Skeletal muscle satellite cell (primary cell): Measurements from ENCODE around the gene ZNF544.

Experiments
- H3K27me3 ChIP-seq: 2 replicates; pipeline ENCODE4 v1.7.0; 2013; ENCODE audit warnings: low read length; ENCODE audit not compliant: control insufficient read depth, insufficient read depth
- H3K36me3 ChIP-seq: 2 replicates; pipeline ENCODE4 v1.7.0; 2013; ENCODE audit warnings: mild to moderate bottlenecking, control low read depth, low read length; ENCODE audit not compliant: insufficient read depth
- H3K4me1 ChIP-seq: 2 replicates; pipeline ENCODE4 v1.7.0; 2013; ENCODE audit warnings: low read length; ENCODE audit not compliant: control insufficient read depth, insufficient read depth
- H3K4me2 ChIP-seq: 2 replicates; pipeline ENCODE4 v1.7.0; 2013; ENCODE audit warnings: mild to moderate bottlenecking, low read length
- H3K4me3 ChIP-seq: 2 replicates; pipeline ENCODE4 v1.7.0; 2013; ENCODE audit warnings: low read length
- H3K9ac ChIP-seq: 2 replicates; pipeline ENCODE4 v1.7.0; 2013; ENCODE audit warnings: mild to moderate bottlenecking, low read depth, low read length, moderate library complexity
- H3K9me3 ChIP-seq: replicated peaks from 2 replicates; pipeline ENCODE4 v1.7.0; 2013; ENCODE audit warnings: mild to moderate bottlenecking, control low read depth, low read length

The ZNF544 gene

DNA sequence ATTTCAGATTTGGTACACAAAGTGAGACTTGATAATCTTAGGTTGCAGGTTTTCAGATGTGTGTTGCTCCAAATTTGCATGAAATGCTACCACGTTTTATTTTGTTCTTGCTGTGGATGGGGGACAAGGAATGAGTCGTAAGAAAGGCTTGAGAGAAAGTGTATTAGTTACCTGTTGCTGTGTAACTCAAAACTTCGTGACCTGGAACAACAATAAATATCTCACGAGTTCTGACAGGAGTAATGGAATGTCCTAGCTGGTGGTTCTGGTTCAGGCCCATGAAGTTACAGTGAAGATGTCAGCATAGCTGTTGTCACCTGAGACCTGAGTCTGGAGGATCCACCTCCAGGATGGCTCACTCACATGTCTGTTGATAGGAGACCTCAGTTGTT, 51.2 kb downstream of the ZNF544 start:
- H3K4me1 ChIP-seq: peaks cover 6% of the 10 kb centered on the region
- peak overlapping the region; percentile 96 for H3K4me2 ChIP-seq
- no peaks in the 10 kb centered on the region for H3K27me3 ChIP-seq
- H3K4me3 ChIP-seq: peak overlapping the region; percentile 96
- H3K9me3 ChIP-seq: peaks cover 5% of the 10 kb centered on the region
- peak overlapping the region; percentile 98 for H3K9ac ChIP-seq
- peaks cover 30% of the 10 kb centered on the region for H3K36me3 ChIP-seq

DNA sequence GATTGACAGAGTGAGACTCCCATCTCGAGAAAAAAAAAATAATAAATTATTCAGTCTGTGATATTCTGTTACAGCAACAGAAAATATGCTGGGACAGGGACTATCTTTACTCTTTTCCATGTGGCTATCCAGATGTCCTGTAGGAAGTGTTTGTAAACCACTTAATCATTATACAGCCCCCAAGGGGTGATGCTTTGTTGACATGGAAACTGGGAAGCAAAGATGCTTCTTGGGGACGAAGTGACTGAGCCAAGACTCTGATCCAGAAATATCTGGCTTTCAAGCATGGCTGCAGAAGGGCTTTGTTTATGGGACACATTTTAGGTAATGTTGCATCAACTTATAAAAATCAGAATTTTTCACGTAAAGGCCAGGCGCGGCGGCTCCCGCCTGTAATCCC, 55.5 kb downstream of the ZNF544 start:
- no peak overlapping the region for H3K4me2 ChIP-seq
- H3K9ac ChIP-seq: no peak overlapping the region
- no peaks in the 10 kb centered on the region for H3K9me3 ChIP-seq
- H3K4me3 ChIP-seq: no peak overlapping the region
- H3K4me1 ChIP-seq: peaks cover 6% of the 10 kb centered on the region
- H3K27me3 ChIP-seq: no peaks in the 10 kb centered on the region
- peaks cover 50% of the 10 kb centered on the region for H3K36me3 ChIP-seq

GRCh38 chr19:58291943-58292342, 63.2 kb downstream of the ZNF544 start:
- no peak overlapping the region for H3K9ac ChIP-seq
- H3K4me2 ChIP-seq: no peak overlapping the region
- peaks cover 32% of the 10 kb centered on the region for H3K9me3 ChIP-seq
- H3K4me1 ChIP-seq: no peaks in the 10 kb centered on the region
- H3K27me3 ChIP-seq: no peaks in the 10 kb centered on the region
- no peak overlapping the region for H3K4me3 ChIP-seq
- peaks cover 84% of the 10 kb centered on the region for H3K36me3 ChIP-seq

- no peaks in the 10 kb centered on the region for H3K4me1 ChIP-seq
- no peaks in the 10 kb centered on the region for H3K27me3 ChIP-seq
- H3K36me3 ChIP-seq: peaks cover 69% of the 10 kb centered on the region
- peaks cover 34% of the 10 kb centered on the region for H3K9me3 ChIP-seq
- no peak overlapping the region for H3K4me2 ChIP-seq
- no peak overlapping the region for H3K4me3 ChIP-seq
- no peak overlapping the region for H3K9ac ChIP-seq
Measured at GRCh38 chr19:58294743-58295374, 66.1 kb downstream of the ZNF544 start.

DNA sequence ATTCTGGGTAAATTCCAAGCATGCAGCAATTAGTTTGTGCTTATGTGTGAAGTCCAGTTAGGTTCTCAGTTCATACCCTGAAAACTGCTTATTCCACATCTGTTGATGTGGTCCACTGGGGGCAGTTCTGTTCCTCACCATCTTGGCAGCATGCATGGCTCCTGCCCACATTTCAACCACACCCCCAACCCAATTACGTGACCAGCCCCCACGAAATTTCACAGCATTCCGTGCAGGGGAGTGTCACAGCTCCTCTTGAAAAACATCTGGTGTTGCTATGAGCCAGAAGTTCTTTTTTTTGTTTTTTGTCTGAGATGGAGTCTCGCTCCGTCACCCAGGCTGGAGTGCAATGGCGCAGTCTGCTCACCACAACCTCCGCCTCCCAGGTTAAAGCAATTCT, 67.4 kb downstream of the ZNF544 start:
- Histone ChIP-seq H3K4me2 (no peak overlapping the region), H3K9me3 (peaks cover 34% of the 10 kb centered on the region), H3K36me3 (peaks cover 72% of the 10 kb centered on the region), H3K4me3 (no peak overlapping the region), H3K9ac (no peak overlapping the region), H3K4me1 (no peaks in the 10 kb centered on the region), H3K27me3 (no peaks in the 10 kb centered on the region)

DNA sequence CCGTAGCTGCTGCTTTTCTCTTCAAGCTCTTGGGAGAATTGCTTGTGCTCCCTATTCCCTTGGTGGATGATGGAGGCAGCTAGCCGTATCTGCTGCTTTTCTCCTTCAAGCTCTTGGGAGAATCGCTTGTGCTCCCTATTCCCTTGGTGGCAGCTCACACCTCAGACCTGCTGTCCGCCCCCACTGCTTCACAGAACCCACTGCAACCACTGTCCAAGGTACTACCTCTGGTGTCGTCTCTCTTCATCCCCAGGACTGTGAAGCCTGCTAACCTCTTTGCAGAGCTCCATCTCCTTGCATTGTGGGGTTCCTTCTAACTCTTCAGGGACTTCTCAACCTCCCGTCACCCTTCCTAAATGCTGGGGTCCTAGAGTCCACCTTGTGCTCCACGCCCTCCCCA, 71.9 kb downstream of the ZNF544 start:
- Histone ChIP-seq H3K27me3 (no peaks in the 10 kb centered on the region), H3K4me2 (no peak overlapping the region), H3K4me1 (peaks cover 5% of the 10 kb centered on the region), H3K36me3 (peaks cover 32% of the 10 kb centered on the region), H3K4me3 (no peak overlapping the region), H3K9ac (no peak overlapping the region), H3K9me3 (peaks cover 2% of the 10 kb centered on the region)

GRCh38 chr19:58304255-58304654, 75.5 kb downstream of the ZNF544 start:
- H3K9ac ChIP-seq: peak overlapping the region; percentile 74
- peak overlapping the region; percentile 90 for H3K4me3 ChIP-seq
- H3K36me3 ChIP-seq: peaks cover 47% of the 10 kb centered on the region
- no peaks in the 10 kb centered on the region for H3K27me3 ChIP-seq
- peak overlapping the region; percentile 84 for H3K4me2 ChIP-seq
- H3K4me1 ChIP-seq: peaks cover 10% of the 10 kb centered on the region
- H3K9me3 ChIP-seq: no peaks in the 10 kb centered on the region

DNA sequence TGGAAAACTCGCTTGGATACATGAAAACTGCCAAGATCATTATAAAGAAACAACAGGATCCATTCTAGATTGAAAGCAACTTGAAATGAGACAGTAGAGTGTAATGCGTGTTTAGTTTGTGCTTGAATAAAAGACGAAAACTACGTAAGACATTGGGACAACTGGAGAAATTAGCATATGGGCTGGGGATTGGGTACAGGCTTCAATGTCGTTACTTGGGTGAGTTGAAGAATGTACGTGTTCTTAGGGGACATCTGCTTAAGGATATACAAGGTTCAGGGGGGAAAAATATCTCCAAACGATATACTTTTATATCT, 76.0 kb downstream of the ZNF544 start:
- Histone ChIP-seq H3K9ac (peak overlapping the region; percentile 74), H3K4me1 (peaks cover 10% of the 10 kb centered on the region), H3K27me3 (no peaks in the 10 kb centered on the region), H3K9me3 (no peaks in the 10 kb centered on the region), H3K4me2 (peak overlapping the region; percentile 84), H3K4me3 (peak overlapping the region; percentile 90), H3K36me3 (peaks cover 50% of the 10 kb centered on the region)

DNA sequence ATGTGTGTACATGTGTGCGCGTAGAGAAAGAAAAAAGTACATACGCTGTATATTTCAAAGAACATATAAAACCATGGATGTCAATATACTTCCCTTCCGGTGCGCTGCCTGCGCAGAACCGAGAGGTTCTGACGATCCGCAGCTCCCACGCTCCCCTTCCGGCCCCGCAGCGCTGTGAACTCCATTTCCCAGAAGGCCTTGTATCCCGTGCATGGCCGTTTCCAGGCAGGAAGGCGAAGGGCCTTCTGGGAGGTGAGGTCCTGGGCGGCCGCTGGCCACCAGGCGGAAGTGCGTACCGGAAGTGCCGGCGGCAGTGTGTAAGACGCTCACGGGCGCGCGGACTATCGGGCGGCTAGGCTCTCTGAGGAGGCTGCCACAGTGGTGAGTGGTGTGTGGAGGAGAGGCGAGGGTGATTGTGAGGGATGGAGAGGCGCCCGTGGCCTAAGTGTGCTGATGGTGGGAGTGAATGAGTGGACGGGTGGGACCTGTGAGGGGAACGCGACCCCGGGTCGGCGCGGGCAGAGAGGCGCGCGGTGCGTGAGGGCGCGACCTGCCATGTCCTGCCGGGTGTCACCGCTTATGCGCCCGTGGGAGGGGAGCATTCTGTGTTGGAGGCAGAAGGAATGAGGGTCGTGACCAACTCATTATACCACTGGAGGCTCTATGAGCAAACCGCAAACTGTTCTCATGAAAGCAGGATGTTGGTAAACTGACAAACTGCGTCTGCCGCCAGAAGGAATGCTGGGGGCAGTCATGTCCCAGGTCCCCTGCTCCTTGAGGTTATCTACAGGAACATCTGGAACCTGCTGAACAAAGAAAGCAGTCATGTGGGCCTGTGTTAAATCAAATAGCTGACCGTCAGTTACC, 76.6 kb downstream of the ZNF544 start, which contains the start of gene ERVK3-1:
Gene ERVK3-1 (plus strand): TSS at position 313 of the 867 bp plus-strand sequence. CDS start 6,792 bp downstream, outside the sequence.
- peak within 1 kb of the TSS; percentile 84 for H3K4me2 ChIP-seq
- peaks cover 10% of the 10 kb centered on the region for H3K4me1 ChIP-seq
- H3K27me3 ChIP-seq: no peaks in the 10 kb centered on the region
- H3K36me3 ChIP-seq: peaks cover 44% of the 10 kb centered on the region
- peak within 1 kb of the TSS; percentile 90 for H3K4me3 ChIP-seq
- H3K9ac ChIP-seq: peak within 1 kb of the TSS; percentile 91
- H3K9me3 ChIP-seq: no peaks in the 10 kb centered on the region

- peak overlapping the region; percentile 84 for H3K4me2 ChIP-seq
- peak overlapping the region; percentile 90 for H3K4me3 ChIP-seq
- no peaks in the 10 kb centered on the region for H3K9me3 ChIP-seq
- H3K4me1 ChIP-seq: peaks cover 10% of the 10 kb centered on the region
- H3K9ac ChIP-seq: peak overlapping the region; percentile 91
- peaks cover 37% of the 10 kb centered on the region for H3K36me3 ChIP-seq
- H3K27me3 ChIP-seq: no peaks in the 10 kb centered on the region
Measured at GRCh38 chr19:58305932-58306323, 77.2 kb downstream of the ZNF544 start.

DNA sequence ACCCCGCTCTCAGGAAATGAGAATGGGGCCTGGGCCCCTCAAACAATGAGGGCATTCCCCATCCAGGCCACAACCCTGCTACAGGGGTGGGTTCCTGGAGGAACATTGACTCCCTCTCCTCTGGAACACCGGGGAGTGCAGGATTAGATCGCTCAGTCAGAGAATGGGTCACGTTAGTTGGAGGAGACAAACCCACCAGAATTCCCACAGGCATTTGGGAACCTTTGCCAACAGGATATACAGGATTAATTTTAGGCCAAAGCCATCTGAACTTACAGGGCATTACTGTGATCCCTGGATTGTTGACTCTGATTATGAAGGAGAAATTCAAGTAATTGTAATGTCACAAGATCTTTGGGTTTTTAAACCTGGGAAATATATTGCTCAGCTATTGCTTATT, 79.0 kb downstream of the ZNF544 start:
- no peaks in the 10 kb centered on the region for H3K9me3 ChIP-seq
- H3K4me1 ChIP-seq: peaks cover 10% of the 10 kb centered on the region
- no peak overlapping the region for H3K4me2 ChIP-seq
- no peak overlapping the region for H3K4me3 ChIP-seq
- peaks cover 49% of the 10 kb centered on the region for H3K36me3 ChIP-seq
- H3K9ac ChIP-seq: no peak overlapping the region
- no peaks in the 10 kb centered on the region for H3K27me3 ChIP-seq
